Activated CD4-positive, alpha-beta T cell treated with anti-CD3 and anti-CD28 coated beads for 36 hours (primary cell): ENCODE data around the gene PTPRJ. TPM values are rescaled to one million over a fixed set of nuclear protein-coding genes. Genes with fewer than 3 reads are reported as not detected.
"Not testable (repeated sequence)": the region's sequence is repeated elsewhere in the genome, so short reads cannot be mapped to it uniquely, and the experiment has no call there.

ENCODE experiments used
- ATAC-seq: fragments of 200-7000 bp; cut with Tn5 transposase; one replicate; pipeline ENCODE4 v1.10.0; 2021; ENCODE audit warnings: mild to moderate bottlenecking, moderate library complexity
- CTCF ChIA-PET: fragments of 350-600 bp; sonication (Branson Sonifier 250); formaldehyde crosslinking; loops from one replicate; lab custom pipeline; 2021; ENCODE audit warnings: antibody characterized with exemption; lab: Charles Lee
- POLR2A ChIA-PET: fragments of 350-600 bp; sonication (Branson Sonifier 250); formaldehyde crosslinking; loops from one replicate; lab custom pipeline; 2021; ENCODE audit warnings: antibody characterized with exemption, inconsistent platforms; lab: Charles Lee
- DNase-seq: peaks from one replicate; pipeline ENCODE4 v3.0.0-alpha.2; 2020
- H3K27ac Mint-ChIP-seq: one replicate; pipeline ENCODE4 v1.8.0; 2021; ENCODE audit warnings: mixed read lengths
- H3K27me3 Mint-ChIP-seq: one replicate; pipeline ENCODE4 v1.8.0; 2021; ENCODE audit warnings: mixed read lengths
- H3K36me3 Mint-ChIP-seq: one replicate; pipeline ENCODE4 v1.8.0; 2021; ENCODE audit warnings: low read depth, mixed read lengths
- H3K4me1 Mint-ChIP-seq: one replicate; pipeline ENCODE4 v1.8.0; 2021; ENCODE audit warnings: mixed read lengths
- H3K4me3 Mint-ChIP-seq: one replicate; pipeline ENCODE4 v1.8.0; 2021; ENCODE audit warnings: mild to moderate bottlenecking, moderate library complexity, mixed read lengths
- H3K9me3 Mint-ChIP-seq: one replicate; pipeline ENCODE4 v1.8.0; 2021; ENCODE audit warnings: low read depth, mixed read lengths
- intact Hi-C, 2 experiments: fragments of 100-400 bp; cut with DNase I in 1 of 2; cut with micrococcal nuclease in 1 of 2; formaldehyde crosslinking; loops; one replicate each; pipeline versions ENCODE4 v1.14.2 to v1.15.1; 2022 to 2024; cut with DNase I, micrococcal nuclease
- microRNA-seq: library from miRNA; unstranded; fragments of <30 nt; microRNA quantifications from one replicate; pipeline ENCODE4 v1.2.0, GENCODE V29; 2021; ENCODE audit warnings: borderline replicate concordance
- total RNA-seq, 2 experiments: library from RNA; stranded (reverse); gene quantifications; one replicate each; pipeline ENCODE4 v1.2.3, GENCODE V29; 2021

Gene PTPRJ
- total RNA-seq, 2 experiments from 2014 or later, result 20.8 to 21.3 TPM

GRCh38 chr11:48180627-48181026 is 200.3 kb downstream of the PTPRJ start:
- no peaks in the 10 kb centered on the region for H3K9me3 Mint-ChIP-seq
- intact Hi-C loops, result no loop called here
- POLR2A ChIA-PET, result no interaction called here
- H3K27ac Mint-ChIP-seq, result no peak overlapping the region
- no peaks in the 10 kb centered on the region for H3K27me3 Mint-ChIP-seq
- no peak overlapping the region for H3K4me3 Mint-ChIP-seq
- CTCF ChIA-PET, result no interaction called here
- ATAC-seq (no peak), DNase-seq (no peak)
- no peaks in the 10 kb centered on the region for H3K4me1 Mint-ChIP-seq
- H3K36me3 Mint-ChIP-seq, result no peaks in the 10 kb centered on the region

GRCh38 chr11:48182860-48183526 is 202.6 kb downstream of the PTPRJ start:
- Mint-ChIP-seq H3K4me3 (no peak overlapping the region), H3K27me3 (no peaks in the 10 kb centered on the region), H3K36me3 (no peaks in the 10 kb centered on the region), H3K4me1 (no peaks in the 10 kb centered on the region), H3K9me3 (no peaks in the 10 kb centered on the region), H3K27ac (no peak overlapping the region)
- intact Hi-C loops, result no loop called here
- ChIA-PET POLR2A (no interaction called here), CTCF (interaction anchor here (0.6 kb wide), 1 partner anchor 60 kb away, joined by 4 read pairs; no protein-coding TSS in a partner anchor)
- DNase-seq (no peak), ATAC-seq (no peak)

GRCh38 chr11:48184452-48184851 is 204.1 kb downstream of the PTPRJ start:
- intact Hi-C loops, result no loop called here
- Mint-ChIP-seq H3K9me3 (no peaks in the 10 kb centered on the region), H3K27ac (no peak overlapping the region), H3K4me3 (no peak overlapping the region), H3K27me3 (no peaks in the 10 kb centered on the region), H3K36me3 (no peaks in the 10 kb centered on the region), H3K4me1 (peaks cover 1% of the 10 kb centered on the region)
- ATAC-seq (no peak), DNase-seq (no peak)
- ChIA-PET CTCF (interaction anchor here (0.6 kb wide), 1 partner anchor 41 kb away, joined by 3 read pairs; no protein-coding TSS in a partner anchor), POLR2A (no interaction called here)

GRCh38 chr11:48190906-48191654 is 210.7 kb downstream of the PTPRJ start:
- Mint-ChIP-seq H3K4me1 (peaks cover 22% of the 10 kb centered on the region), H3K27ac (peak overlapping the region; percentile 65), H3K4me3 (peak overlapping the region; percentile 32)
- H3K36me3 Mint-ChIP-seq, POLR2A ChIA-PET, H3K9me3 Mint-ChIP-seq, H3K27me3 Mint-ChIP-seq, ATAC-seq, CTCF ChIA-PET, intact Hi-C loops: not testable (repeated sequence)
- DNase-seq, result peak; percentile 33

- no peak overlapping the region for H3K27ac Mint-ChIP-seq
- H3K4me3 Mint-ChIP-seq, result no peak overlapping the region
- ChIA-PET CTCF (interaction anchor here (0.6 kb wide), 1 partner anchor 22 kb away, joined by 3 read pairs; no protein-coding TSS in a partner anchor), POLR2A (no interaction called here)
- no peaks in the 10 kb centered on the region for H3K36me3 Mint-ChIP-seq
- ATAC-seq (no peak), DNase-seq (no peak)
- peaks cover 3% of the 10 kb centered on the region for H3K27me3 Mint-ChIP-seq
- H3K4me1 Mint-ChIP-seq, result peaks cover 22% of the 10 kb centered on the region
- intact Hi-C loops, result no loop called here
- peaks cover 20% of the 10 kb centered on the region for H3K9me3 Mint-ChIP-seq
Observed at GRCh38 chr11:48193876-48194275, 213.5 kb downstream of the PTPRJ start.

- Mint-ChIP-seq H3K4me3 (no peak overlapping the region), H3K36me3 (no peaks in the 10 kb centered on the region), H3K27ac (no peak overlapping the region), H3K9me3 (no peaks in the 10 kb centered on the region), H3K4me1 (no peaks in the 10 kb centered on the region), H3K27me3 (peaks cover 7% of the 10 kb centered on the region)
- intact Hi-C loops, result no loop called here
- DNase-seq, result no peak
- no peak for ATAC-seq
- ChIA-PET POLR2A (no interaction called here), CTCF (no interaction called here)
Observed at GRCh38 chr11:48207881-48208280, 227.5 kb downstream of the PTPRJ start.

GRCh38 chr11:48210052-48210451 is 229.7 kb downstream of the PTPRJ start:
- Mint-ChIP-seq H3K27me3 (peaks cover 7% of the 10 kb centered on the region), H3K4me1 (no peaks in the 10 kb centered on the region), H3K27ac (no peak overlapping the region), H3K9me3 (no peaks in the 10 kb centered on the region), H3K4me3 (no peak overlapping the region), H3K36me3 (no peaks in the 10 kb centered on the region)
- DNase-seq, result peak; percentile 10
- no peak for ATAC-seq
- CTCF ChIA-PET, result no interaction called here
- intact Hi-C loops, result no loop called here
- POLR2A ChIA-PET, result no interaction called here

GRCh38 chr11:48216510-48216909 is 236.2 kb downstream of the PTPRJ start, which contains the start of gene OR4B1:
Gene OR4B1 (plus strand): TSS chr11:48216810. CDS start chr11:48216810, 0 bp downstream.
- no peak for DNase-seq
- ATAC-seq, result no peak
- no peak within 1 kb of the TSS for H3K27ac Mint-ChIP-seq
- no peaks in the 10 kb centered on the region for H3K36me3 Mint-ChIP-seq
- no peaks in the 10 kb centered on the region for H3K4me1 Mint-ChIP-seq
- CTCF ChIA-PET, result no interaction called here
- no peaks in the 10 kb centered on the region for H3K27me3 Mint-ChIP-seq
- H3K4me3 Mint-ChIP-seq, result no peak within 1 kb of the TSS
- no peaks in the 10 kb centered on the region for H3K9me3 Mint-ChIP-seq
- intact Hi-C loops, result no loop called here
- POLR2A ChIA-PET, result no interaction called here

Small RNA genes lying within 50 kb of the gene (microRNA-seq; reads per million reads assigned to microRNA genes)
- not detected for gene MIR3161

Other genes starting within 250 kb of the PTPRJ start
- gene FNBP4, start 213.2 kb upstream of the PTPRJ start, total RNA-seq, result 100 to 1,000 TPM; 117 to 135 TPM
- 10 to 100 TPM; 67.1 to 84.5 TPM for gene NUP160, start 132.2 kb upstream of the PTPRJ start, total RNA-seq
- gene OR4B1, start 236.3 kb downstream of the PTPRJ start, total RNA-seq, result not detected